Measurements from ENCODE around the gene TREH. TPM values are rescaled to one million over a fixed set of nuclear protein-coding genes. Genes with fewer than 3 reads are reported as not detected.

TREH gene
- total and polyA plus RNA-seq, 2 of the 8 experiments (the other 6 are each of a cell fraction or from before 2014, with no cell fraction given) = 0.03 TPM; not detected in 1

DNA sequence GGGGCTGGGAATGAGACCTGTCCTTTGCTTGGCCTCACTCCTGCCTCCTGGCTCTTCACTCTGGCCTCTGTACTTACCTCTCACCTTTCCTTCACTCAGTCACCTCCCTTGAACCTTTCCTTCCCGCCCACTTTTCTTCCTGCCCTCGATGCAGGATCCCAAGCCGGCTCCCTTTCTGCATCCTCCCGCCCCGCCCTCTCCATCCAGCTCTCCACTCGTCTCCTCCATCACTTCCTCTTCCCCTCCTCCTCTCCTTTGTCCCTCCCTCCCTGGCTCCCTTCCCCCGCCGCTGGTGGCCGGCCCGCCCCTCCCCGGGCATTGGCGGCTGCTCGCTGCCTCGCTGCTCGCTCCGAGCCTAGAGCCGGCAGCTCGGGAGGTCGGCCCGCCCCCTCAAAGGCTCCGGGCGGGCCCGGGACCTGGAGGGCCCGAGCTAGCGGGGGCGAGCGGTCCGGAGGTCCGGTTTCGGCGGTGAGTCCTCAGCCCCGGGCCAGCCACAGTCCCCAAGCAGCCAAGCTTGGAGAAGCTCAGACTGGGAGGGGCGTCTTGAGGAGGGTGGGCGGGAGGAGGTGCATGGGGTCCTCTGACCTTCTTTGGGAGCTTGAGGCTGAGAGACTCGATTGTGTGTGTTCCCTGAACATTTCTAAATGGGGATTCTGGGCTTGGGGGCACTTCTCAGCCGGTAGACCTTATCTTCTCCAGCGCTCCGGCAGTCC lies 58.2 kb downstream of the TREH start:
- Histone ChIP-seq H3K9ac (replicated peaks in 1 of 4; ENCODE audit: extremely low read depth in 1 of 4, low read depth in 3 of 4, low read length in 3 of 4) (peak overlapping the region; percentile 50 to 71 (median 64)), H3K23ac (ENCODE audit: insufficient read length) (no peak overlapping the region), H3K23me2 (ENCODE audit: low read depth, low read length) (peaks cover 7% of the 10 kb centered on the region), H3K4me1 (replicated peaks in 1 of 4; ENCODE audit: control insufficient read depth in 3 of 4, insufficient read depth in 4 of 4, low read length in 3 of 4) (peaks cover 5 to 39% (median 30%) of the 10 kb centered on the region in 4 experiments), H3K9me3 (ENCODE audit: insufficient read depth in 2 of 2, low read depth in 1 of 2, low read length in 1 of 2) (no peaks in the 10 kb centered on the region), H2BK15ac (ENCODE audit: low read length) (peak overlapping the region; percentile 94), H4K5ac (ENCODE audit: insufficient read length, low read depth, low read length) (peak overlapping the region; percentile 73), H4K20me1 (replicated peaks in 1 of 2; ENCODE audit: control insufficient read depth in 1 of 2, insufficient read depth in 2 of 2, low read length in 2 of 2) (peaks cover 0 to 5% of the 10 kb centered on the region in 2 experiments), H3K36me3 (ENCODE audit: control insufficient read depth in 2 of 4, insufficient read depth in 4 of 4, low read length in 3 of 4) (peaks cover 0 to 10% (median 5%) of the 10 kb centered on the region in 4 experiments; a peak in 4 of 8 replicates), H2AK5ac (ENCODE audit: low read depth, low read length) (peak overlapping the region; percentile 76; the same call in 1 of the 2 replicates), H2AFZ (ENCODE audit: low read length) (no peak overlapping the region), H2BK120ac (replicated peaks; ENCODE audit: low read depth, low read length) (peak overlapping the region; percentile 36), H3K18ac (ENCODE audit: extremely low read depth, low read length) (peak overlapping the region; percentile 95), H2BK5ac (ENCODE audit: low read depth, low read length) (peak overlapping the region; percentile 95), H3K4me3 (ENCODE audit: extremely low read depth in 1 of 4, insufficient read depth in 2 of 4, low read depth in 3 of 4, low read length in 4 of 4) (peak overlapping the region; percentile 41 to 82 (median 70)), H2BK20ac (ENCODE audit: low read length) (0 out of 2 replicates have a peak overlapping the region, but pooled peaks have one; percentile 93), H3K27ac (ENCODE audit: low read depth, low read length) (peak overlapping the region; percentile 50; the same call in 1 of the 2 replicates), H3K79me2 (ENCODE audit: control insufficient read depth in 1 of 2, insufficient read depth in 2 of 2, low read length in 2 of 2) (peaks cover 7 to 27% of the 10 kb centered on the region in 2 experiments; a peak in 2 of 4 replicates), H3K14ac (ENCODE audit: insufficient read length) (no peak overlapping the region), H2BK12ac (ENCODE audit: low read depth, low read length) (peak overlapping the region; percentile 60), H3K79me1 (ENCODE audit: low read depth, low read length) (peaks cover 15% of the 10 kb centered on the region), H4K8ac (ENCODE audit: extremely low read depth, insufficient read depth, low read length) (peak overlapping the region; percentile 64), H3K4ac (replicated peaks; ENCODE audit: insufficient read length, low read depth, low read length) (peak overlapping the region; percentile 55), H3K56ac (replicated peaks; ENCODE audit: insufficient read length, low read depth, low read length) (peak overlapping the region; percentile 24), H4K91ac (replicated peaks; ENCODE audit: insufficient read length, low read length) (peak overlapping the region; percentile 90), H3K27me3 (replicated peaks in 1 of 4; ENCODE audit: control insufficient read depth in 3 of 4, extremely low read depth in 1 of 4, insufficient read depth in 3 of 4, low read length in 3 of 4) (no peaks in the 10 kb centered on the region), H3K4me2 (ENCODE audit: insufficient read depth in 1 of 2, low read depth in 2 of 2, low read length in 2 of 2) (peak overlapping the region; percentile 97)
- no peak for FAIRE-seq
- 0% methylated on average over 7 of the region's 38 CpGs; no CpG with 5 or more reads in 1 of the 2 experiments for WGBS, 2 experiments (ENCODE audit: extremely low coverage in 1 of 2, insufficient coverage in 1 of 2, insufficient read length in 1 of 2, insufficient replicate concordance in 2 of 2, low coverage in 1 of 2, low lambda C conversion rate in 2 of 2, missing lambda C conversion rate in 1 of 2)
- peak in 1 of 2 experiments; percentile 89 for DNase-seq (ENCODE audit: low read depth in 1 of 2, low spot score in 2 of 2)
- POLR2A ChIA-PET (ENCODE audit: partially characterized antibody) = interaction anchor here (0.8 to 28.7 kb wide), 9 partner anchors 9 to 170 kb away, joined by 3 to 574 read pairs (median 4); partner anchors contain the start of genes DDX6 and PHLDB1
- CTCF ChIA-PET (ENCODE audit: partially characterized antibody) = interaction anchor here (0.7 to 10.4 kb wide), 9 partner anchors 12 to 84 kb away, joined by 3 to 155 read pairs (median 4); partner anchors contain the start of gene PHLDB1
- 0 out of 2 replicates have a peak, but pooled peaks have one; percentile 48 for TF ChIP-seq RXRA (IDR thresholded peaks at IDR 0.05; ENCODE audit: insufficient read depth, low read depth, low read length)
- peak in 1 of 2 experiments; percentile 34; a peak in 1 of 3 replicates for TF ChIP-seq POLR2A (IDR thresholded peaks at IDR 0.05; ENCODE audit: control extremely low read depth in 1 of 2, low read depth in 2 of 2, low read length in 2 of 2)
- peak; percentile 87 for TF ChIP-seq PHF8 (conservative IDR thresholded peaks at IDR 0.05; ENCODE audit: low read depth, low read length)
- TF ChIP-seq, protein P1, sequence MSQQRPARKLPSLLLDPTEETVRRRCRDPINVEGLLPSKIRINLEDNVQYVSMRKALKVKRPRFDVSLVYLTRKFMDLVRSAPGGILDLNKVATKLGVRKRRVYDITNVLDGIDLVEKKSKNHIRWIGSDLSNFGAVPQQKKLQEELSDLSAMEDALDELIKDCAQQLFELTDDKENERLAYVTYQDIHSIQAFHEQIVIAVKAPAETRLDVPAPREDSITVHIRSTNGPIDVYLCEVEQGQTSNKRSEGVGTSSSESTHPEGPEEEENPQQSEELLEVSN (IDR thresholded peaks at IDR 0.05) = peak; percentile 28; the same call in 1 of the 2 replicates
- no peak for TF ChIP-seq FOSL1 (IDR thresholded peaks at IDR 0.05; ENCODE audit: insufficient read depth, low read depth, low read length)
- peak; percentile 56 for TF ChIP-seq ASH2L (IDR thresholded peaks at IDR 0.05; ENCODE audit: low read length)
- TF ChIP-seq SIN3A (conservative IDR thresholded peaks at IDR 0.05 in 1 of 2, IDR thresholded peaks at IDR 0.05 in 1 of 2; ENCODE audit: low read depth in 1 of 2, low read length in 2 of 2) = peak in 1 of 2 experiments; percentile 16; a peak in 1 of 4 replicates
- TF ChIP-seq TAF1 (IDR thresholded peaks at IDR 0.05; ENCODE audit: low read depth, low read length) = peak; percentile 51
- TF ChIP-seq KDM1A (IDR thresholded peaks at IDR 0.05; ENCODE audit: borderline replicate concordance, low read length) = peak; percentile 97
- TF ChIP-seq TAF7 (optimal IDR thresholded peaks at IDR 0.05; ENCODE audit: borderline replicate concordance, low read depth, low read length) = peak; percentile 63
